NCI-H2171 (cell line): Measurements from ENCODE around the gene CXCL8.

Source experiments
- DNase-seq: peaks from one replicate; lab custom pipeline; 2025; lab: John Stamatoyannopoulos, UW

CXCL8 gene

GRCh38 chr4:73718375-73719373 lies 21.7 kb upstream of the CXCL8 start:
- DNase-seq: no peak

DNA sequence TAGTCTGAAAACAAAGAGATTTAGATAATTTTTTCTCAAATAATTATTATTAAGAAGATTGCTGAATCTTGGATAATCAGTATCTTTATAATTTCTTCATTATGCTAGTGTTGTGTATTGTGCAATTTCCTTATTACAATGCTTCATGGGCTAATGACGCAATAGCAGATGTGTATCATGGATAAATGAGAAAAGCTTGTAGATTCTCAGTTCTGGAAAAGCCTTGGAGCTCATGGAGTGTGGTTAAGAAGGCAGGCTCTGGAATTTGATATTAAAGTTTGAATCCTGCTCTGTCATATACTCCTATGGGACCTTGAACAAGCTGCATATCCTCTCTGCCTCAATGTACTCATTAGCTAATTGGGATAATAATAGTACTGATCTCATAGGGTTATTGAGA lies 18.9 kb upstream of the CXCL8 start:
- no peak for DNase-seq

DNA sequence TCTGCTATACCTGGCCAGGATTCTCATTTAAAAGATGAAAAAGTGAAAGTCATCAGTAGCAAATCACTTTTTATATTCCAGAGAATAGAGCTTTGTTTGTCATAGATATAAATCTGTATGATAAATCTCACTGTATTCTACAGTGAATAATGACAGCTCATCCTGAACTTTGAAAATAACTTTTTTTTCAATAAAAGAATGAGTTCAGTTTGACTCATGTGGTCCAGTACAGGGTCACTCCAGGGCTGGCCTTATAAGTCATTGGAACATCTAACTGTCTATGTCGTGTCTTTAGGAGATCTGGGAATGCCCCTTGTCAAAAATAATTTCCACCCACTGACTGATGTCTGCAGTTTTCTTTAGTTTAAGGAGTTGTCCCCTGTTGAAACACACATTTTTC lies 18.5 kb upstream of the CXCL8 start:
- DNase-seq: no peak

- DNase-seq: no peak
Observed at GRCh38 chr4:73723023-73723422, 17.3 kb upstream of the CXCL8 start.

DNA sequence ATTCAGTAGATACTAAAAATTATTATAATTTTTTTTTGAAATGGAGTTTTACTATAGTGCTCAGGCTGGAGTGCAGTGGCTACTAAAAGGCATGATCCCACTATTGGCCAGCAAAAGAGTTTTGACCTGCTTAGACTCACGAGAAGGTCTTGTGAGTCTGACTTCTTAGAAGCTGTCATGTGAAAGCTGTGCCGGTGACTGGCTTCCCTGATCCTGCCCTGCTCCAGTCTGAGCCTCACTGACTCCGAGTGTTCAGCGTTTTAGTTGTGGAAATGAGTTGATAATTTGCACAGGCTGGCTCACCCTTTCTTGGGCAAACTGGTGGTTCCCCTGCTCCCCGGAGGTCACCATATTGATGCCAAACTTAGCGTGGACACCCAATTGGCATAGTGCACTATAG lies 16.4 kb upstream of the CXCL8 start:
- no peak for DNase-seq

DNA sequence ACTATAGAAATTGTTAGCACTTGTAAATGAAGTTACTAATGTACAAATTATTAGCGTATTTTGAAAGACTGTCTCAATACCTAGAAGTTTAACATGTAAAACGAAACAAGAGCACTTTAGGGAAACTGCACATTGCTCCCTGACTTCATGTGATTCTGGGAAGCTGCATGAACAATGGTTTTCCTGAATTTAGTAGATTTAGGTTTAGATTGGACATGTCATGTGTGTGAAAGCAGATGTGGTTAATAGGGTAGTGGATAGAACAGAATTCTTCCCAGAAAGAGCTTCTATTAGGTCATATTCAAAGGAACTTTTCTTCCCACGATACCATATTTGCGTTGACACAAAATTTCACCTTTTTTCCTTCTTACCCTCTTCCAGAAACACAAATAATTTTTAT lies 14.9 kb upstream of the CXCL8 start:
- DNase-seq: no peak

DNA sequence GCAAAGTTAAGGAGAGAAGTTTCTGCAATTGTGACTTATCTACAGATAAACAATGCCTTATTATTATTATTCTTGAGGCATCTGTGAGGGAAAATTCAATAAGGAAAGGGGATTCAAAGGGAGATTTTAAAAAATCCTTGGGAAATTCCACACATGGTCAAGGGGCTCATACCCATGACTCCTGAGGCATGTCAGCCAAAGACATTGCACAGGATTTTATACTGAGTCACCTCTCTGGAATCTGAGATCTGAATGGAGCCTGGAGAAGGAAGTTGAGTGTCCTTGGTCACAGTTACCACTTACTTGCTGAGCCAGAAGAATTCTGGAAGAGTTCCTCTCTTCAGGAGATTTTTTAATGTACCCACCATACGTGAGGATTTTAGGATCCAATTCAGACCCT lies 14.4 kb upstream of the CXCL8 start:
- DNase-seq: no peak

DNA sequence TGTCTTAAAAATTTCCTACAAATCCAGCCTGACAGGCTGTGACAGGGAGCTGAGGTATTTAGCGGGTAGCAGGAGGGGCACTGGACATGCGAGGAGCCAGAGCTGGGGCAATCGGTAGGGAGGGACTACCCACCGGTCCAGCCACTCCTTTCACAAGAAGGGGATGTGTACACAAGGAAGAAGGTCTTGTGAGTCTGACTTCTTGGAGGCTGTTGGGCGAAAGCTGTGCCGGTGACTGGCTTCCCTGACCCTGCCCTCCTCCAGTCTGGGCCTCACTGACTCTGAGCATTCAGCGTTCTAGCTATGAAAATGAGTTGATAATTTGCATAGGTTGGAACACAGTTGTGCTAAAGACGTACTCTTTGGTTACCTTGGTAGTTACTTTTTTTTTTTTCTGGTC lies 12.7 kb upstream of the CXCL8 start:
- no peak for DNase-seq

DNA sequence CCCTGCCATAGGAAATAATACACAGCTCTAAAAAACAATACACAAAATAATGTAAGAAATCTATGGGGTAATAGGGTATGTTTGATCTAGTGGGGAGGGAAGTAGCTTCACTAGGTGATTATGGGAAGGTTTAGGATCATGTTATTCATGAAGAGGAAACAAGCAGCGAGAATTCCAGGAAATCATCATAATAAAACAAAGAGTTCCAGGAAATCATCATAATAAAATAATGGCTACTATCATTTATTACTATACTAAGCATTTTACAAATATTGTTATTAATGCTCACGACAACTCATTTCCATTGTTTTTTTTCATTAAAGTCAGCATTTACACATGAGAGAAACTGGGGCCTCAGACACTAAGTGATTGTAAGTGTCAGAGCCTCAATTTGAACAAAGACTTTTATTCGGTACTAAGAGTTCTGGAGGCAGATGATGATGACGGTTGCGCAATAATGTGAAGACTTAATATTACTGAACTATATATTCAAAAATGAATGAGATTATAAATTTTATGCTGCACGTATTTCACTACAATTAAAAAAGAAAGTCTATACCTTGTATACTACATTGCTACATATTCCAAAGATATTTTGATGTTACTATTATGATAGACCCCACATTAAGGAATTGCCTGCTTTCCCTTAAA lies 12.2 kb upstream of the CXCL8 start:
- no peak for DNase-seq

DNA sequence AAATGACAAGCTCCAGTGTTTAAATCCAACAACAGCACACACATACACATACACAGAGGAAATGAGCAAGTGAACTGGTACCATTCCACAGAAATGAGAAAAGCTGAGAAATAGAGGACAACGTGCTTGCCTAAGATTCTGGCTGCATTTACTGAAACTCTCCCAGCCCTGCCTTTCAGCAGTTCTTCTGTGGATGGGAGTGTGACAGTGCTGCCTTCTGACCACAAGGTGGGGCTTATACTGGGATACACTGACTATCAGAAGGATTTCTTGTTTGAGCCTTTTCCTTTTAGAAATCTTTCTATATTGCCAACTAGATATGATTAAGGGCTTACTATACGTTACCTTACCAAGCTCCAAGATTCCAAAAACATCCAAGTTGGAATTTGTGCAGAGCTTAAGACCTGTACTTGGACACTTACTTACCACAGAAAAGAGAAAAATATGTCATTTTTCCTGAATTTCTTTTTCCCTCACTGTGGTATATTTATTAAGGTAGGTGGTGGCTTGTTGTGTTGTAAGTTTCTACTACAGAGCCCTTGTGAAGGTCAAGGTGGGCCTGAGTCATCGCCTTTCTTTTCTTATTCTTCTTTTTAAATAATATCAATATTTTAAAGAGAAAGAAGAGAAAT lies 10.7 kb upstream of the CXCL8 start:
- no peak for DNase-seq

DNA sequence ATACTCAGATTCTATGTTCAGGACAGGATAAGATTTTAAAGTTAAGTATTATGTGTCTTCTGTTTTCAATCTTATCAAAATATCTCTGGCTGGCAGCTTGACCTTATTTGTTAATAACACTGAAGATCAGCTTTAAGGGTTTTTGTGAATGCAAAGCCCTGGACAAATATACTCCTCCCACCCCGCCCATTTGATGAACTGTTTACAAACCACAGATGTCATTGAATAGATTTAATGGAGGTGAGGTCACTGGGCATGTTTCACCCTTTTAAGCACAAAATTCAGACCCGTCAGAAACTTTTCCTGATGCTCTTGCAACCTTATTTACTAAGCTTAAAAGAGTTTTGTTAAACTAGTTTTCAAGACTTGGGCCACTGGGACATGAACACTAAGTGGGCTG lies 10.1 kb upstream of the CXCL8 start:
- no peak for DNase-seq

GRCh38 chr4:73730867-73731266 lies 9.5 kb upstream of the CXCL8 start:
- no peak for DNase-seq

DNA sequence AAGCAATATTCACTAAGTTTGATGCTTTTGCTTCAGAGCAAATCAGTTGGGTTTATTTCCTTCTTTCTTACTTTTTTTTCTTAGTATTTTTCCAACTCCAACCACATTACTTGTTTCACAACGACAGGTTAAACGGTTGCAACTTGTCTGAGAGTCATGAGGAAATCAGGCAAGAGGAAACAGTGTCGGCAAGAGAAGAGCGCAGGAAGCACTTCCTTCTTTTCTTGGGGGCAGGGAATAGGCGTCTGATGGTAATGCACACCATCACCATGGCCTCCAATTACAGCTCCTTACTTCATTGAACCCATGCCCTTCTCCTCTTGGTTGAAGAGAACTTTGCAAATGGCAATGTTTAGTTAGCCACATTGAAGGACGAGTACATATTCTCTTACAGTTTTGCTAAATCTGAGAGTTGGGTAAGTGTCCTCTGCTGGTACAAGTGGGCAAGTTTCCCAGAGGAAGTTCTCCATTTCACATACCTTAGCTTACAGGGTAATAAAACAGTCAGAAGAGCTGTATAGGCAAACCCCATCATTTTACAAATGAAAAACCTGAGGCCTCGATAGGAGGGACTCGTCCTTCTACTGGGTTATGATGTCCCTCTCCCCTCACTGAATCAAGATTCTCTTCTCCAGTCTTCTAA lies 8.3 kb upstream of the CXCL8 start:
- no peak for DNase-seq

DNA sequence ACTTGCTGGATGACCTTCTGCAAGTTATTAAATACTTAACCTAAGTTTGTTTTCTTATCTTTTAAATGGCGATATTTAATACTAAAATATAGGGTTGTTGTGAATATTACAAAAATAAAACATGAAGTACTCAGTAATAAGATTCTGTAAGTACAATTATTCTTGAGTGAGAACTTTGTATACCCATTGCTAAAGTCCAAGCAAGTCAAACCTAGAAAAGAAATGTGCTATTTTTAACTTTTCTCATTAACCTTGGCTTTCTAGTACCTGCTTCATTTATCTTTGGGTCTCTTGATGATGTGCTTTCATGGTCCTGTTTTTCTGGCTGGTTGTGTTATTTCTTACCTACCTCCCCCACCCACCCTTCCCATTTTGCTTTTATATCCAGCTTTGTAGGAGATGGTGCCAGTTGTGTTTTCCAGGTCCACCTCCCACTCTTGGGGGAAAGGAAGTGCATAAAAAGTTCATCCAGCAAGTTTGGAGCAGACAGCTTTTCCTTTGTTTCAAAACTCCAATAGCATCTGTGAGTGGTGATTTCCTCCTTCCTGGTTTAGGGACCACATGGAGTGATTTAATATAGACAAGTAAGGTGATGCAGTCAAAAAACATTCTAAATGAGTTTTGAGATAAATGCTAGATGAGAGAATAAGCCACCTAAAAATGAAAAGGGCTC lies 7.5 kb upstream of the CXCL8 start:
- DNase-seq: no peak

DNA sequence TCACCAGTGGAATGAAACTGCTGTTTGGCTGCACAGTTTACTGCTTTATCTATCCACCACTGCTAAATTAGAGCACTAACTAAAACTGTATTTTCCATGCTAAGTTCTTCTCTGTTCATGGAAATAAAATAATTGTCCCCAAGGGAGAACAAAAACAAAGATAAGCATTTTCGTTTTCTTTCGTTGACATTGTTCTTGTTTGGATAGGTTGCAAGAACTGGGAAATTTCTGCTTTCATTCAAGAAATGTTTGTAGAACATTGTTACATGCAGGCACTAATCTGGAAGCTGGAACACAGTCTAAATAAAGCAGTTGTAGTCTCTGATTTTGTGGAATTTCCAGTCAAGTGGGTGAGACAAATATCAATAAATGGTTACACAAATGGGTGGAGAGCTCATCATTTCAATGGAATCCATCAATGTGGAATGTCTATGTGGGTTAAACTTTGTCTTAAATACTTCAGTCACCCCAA lies 5.8 kb upstream of the CXCL8 start:
- DNase-seq: no peak

GRCh38 chr4:73735231-73735630 lies 5.1 kb upstream of the CXCL8 start:
- DNase-seq: no peak

GRCh38 chr4:73741031-73741749 lies 821 bp downstream of the CXCL8 start:
- DNase-seq: no peak

GRCh38 chr4:73741750-73742489 lies 1.6 kb downstream of the CXCL8 start:
- no peak for DNase-seq

GRCh38 chr4:73742490-73743160 lies 2.3 kb downstream of the CXCL8 start:
- no peak for DNase-seq

- DNase-seq: no peak
Observed at GRCh38 chr4:73743281-73743680, 2.9 kb downstream of the CXCL8 start.
